Measurements from ENCODE around the gene DNAJB9.

The DNAJB9 gene

GRCh38 chr7:108611268-108611667 is 41.6 kb downstream of the DNAJB9 start:
- DNase-seq: no peak

GRCh38 chr7:108613147-108613948 is 43.7 kb downstream of the DNAJB9 start:
- peak; percentile 79 for DNase-seq

- DNase-seq: no peak
Observed at GRCh38 chr7:108613949-108614381, 44.3 kb downstream of the DNAJB9 start.

- no peak for DNase-seq
Observed at GRCh38 chr7:108614896-108615295, 45.2 kb downstream of the DNAJB9 start.

GRCh38 chr7:108618056-108618455 is 48.4 kb downstream of the DNAJB9 start:
- peak; percentile 94 for DNase-seq

GRCh38 chr7:108623220-108623619 is 53.5 kb downstream of the DNAJB9 start:
- DNase-seq: no peak
